Activated naive CD4-positive, alpha-beta T cell treated with Interleukin-2 at 50 U/mL for 16 hours (primary cell): ENCODE results near the gene CAPN3.
"Not testable (repeated sequence)": the region's sequence is repeated elsewhere in the genome, so short reads cannot be mapped to it uniquely, and the experiment has no call there.

ENCODE experiments used
- DNase-seq: peaks from one replicate; pipeline ENCODE4 v3.0.0-alpha.2; 2020

Gene CAPN3

DNA sequence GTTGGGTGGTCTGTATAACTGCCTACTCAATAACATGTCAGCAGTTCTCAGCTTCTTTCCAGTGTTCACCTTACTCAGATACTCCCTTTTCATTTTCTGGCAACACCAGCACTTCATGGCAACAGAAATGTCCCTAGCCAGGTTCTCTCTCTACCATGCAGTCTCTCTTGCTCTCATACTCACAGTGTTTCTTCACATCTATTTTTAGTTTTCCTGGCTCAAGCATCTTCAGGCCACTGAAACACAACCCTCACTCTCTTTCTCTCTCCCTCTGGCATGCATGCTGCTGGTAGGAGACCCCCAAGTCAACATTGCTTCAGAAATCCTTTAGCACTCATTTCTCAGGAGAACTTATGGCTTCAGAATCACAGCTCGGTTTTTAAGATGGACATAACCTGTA, at the start of gene CAPN3:
Gene CAPN3, plus strand, starts transcription at position 253 of the 400 bp plus-strand sequence. CDS start 305 bp downstream, outside the sequence.
- no peak for DNase-seq

DNA sequence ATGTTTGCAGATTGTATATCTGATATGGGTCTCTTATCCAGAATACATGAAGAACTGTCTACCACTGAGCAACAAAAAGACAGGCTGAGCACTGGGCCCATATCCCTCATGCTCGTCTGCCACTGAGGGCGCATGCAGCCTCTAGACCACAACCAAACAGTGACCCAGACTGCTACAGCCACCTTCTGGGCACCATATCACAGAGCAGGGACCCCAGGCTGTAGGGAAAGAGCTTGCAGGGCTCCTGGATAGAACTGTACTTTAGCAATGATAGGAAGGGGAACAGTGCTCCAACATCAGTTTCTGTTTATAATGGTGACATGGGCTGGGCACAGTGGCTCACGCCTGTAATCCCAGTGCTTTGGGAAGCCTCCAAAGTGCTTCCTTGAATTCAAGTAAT, 45.8 kb upstream of the CAPN3 start:
- DNase-seq: no peak

DNA sequence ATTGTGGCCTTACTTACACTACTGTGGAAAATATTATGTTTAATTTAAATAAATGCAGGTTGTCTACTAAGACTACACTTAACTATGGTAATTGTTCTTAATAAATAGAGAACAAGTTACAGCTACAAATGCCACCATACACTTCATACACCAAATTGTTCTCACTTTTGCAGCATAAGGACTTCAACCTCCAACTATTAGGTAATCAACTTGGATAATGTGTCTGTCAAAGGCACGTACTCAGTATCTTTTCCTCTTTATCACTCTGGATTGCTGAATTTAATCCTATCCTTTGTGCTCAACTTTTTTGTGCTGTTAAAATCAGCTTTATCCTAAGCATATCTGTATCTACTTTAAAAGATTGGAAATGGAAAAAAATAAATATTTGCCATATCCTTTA, 44.5 kb upstream of the CAPN3 start:
- no peak for DNase-seq

DNA sequence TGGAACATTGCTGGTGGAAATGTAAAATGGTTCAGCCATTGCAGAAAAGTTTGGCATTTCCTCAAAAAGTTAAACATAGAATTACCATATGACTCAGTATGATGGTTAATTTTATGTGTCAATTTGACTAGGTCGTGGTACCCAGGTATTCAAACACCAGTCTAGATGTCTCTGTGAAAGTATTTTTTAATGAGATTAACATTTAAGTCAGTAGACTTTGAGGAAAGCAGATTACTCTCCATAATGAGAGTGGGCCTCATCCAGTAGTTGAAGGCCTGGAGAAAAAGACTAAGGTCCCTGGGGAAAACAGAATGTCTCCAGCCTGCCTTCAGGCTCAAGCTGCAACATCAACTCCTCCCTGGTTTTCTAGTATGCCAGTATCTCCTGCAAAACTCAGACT, 43.8 kb upstream of the CAPN3 start:
- no peak for DNase-seq

DNA sequence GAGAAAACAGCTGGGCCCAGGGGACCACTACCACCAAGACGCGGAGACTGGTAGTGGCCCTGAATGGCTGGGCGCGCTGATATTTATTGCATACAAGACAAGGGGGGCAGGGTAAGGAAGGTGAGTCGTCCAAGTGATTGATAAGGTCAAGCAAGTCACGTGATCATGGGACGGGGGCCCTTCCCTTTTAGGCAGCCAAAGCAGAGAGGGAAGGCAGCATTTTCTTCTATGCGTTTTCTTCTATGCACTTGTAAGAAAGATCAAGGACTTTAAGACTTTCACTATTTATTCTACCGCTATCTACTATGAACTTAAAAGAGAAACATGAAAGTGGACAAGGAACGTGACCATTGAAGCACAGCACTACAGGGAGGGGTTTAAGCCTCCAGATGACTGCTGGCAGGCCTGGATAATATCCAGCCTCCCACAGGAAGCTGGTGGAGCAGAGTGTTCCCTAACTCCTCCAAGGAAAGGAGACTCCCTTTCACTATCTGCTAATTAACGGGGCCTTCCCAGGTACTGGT, 43.0 kb upstream of the CAPN3 start:
- not testable (repeated sequence) for DNase-seq

DNA sequence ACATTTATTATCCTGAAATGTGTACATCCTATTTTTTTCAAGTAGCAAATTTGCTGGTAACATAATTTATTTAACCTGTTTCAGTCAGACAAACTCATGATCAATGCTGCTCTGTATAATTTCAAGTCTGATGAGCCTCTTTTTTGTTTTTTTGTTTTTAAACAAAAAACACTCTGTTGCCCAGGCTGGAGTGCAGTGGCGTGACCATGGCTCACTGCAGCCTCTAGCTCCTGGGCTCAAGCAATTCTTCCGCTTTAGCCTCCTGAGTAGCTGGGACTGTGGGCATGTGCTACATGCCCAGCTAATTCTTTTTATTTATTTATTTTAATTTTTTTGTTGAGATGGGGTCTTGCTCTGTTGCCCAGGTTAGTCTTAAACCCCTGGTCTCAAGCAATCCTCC, 40.1 kb upstream of the CAPN3 start:
- DNase-seq: no peak

DNA sequence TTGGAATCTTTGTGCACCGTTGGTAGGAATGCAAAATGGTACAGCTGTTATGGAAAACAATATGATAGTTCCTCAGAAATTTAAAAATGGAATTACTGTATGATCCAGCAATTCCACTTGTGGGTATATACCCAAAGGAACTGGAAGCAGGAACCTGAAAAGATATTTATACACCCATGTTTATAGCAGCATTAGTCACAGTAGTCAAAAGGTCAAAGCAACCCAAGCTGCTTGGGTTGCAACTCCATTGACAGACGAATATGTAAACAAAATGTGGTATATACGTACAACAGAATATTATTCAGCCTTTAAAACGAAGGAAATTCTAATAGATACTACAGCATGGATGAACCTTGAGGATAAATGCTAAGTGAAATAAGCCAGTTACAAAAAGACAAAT, 35.0 kb upstream of the CAPN3 start:
- no peak for DNase-seq

DNA sequence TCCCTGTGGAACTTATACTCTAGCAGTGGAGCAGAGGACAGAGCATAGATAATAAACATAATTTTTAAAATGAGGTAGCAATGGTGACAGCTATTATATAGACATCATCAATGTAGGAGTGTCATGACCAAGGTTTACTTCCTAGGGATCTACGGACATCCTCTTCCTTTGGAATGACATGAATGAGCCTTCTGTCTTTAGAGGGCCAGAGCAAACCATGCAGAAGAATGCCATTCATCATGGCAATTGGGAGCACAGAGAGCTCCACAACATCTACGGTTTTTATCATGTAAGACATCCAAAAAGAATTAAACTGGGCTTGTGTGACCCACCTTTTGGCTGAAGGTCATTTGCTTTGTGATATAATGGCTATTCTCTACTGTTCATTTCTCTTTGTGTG, 30.1 kb upstream of the CAPN3 start:
- DNase-seq: no peak

DNA sequence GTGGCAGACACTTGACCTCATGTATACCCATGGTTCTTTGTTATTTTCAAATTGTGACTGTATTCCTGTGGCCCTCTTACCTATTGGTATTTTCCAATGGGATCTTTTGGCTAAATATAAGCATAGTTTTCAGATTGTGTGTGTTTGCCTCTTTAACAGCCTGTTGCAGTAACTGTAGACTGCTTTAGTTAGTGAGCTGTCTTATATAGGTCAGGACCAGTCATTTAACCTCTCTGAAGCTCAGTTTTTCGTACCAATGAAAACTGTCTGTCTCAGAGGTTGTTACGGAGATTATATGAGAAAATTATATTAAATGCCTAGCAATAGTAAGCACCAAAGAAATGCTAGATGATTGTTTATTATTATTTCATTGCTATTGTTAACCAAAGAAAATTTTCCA, 29.3 kb upstream of the CAPN3 start:
- no peak for DNase-seq

DNA sequence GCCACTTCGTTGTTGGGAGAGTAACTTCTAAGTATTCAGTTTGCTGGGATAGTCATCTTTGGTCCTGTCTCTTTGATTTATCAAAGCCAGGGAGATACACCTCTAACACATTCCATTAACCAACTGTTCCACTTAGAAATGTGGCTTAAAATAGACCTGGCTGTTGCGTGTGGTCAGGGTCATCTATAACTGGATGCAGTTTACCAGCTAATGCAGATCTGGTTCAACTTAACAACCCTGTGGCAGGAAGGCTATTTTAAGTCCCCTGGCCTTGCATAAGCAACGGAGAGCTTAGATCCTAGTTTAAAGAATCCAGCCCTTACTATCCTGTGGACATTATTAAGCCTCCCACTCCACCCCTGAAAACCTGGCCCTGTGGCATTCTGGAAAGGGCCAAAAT, 28.1 kb upstream of the CAPN3 start:
- DNase-seq: no peak

DNA sequence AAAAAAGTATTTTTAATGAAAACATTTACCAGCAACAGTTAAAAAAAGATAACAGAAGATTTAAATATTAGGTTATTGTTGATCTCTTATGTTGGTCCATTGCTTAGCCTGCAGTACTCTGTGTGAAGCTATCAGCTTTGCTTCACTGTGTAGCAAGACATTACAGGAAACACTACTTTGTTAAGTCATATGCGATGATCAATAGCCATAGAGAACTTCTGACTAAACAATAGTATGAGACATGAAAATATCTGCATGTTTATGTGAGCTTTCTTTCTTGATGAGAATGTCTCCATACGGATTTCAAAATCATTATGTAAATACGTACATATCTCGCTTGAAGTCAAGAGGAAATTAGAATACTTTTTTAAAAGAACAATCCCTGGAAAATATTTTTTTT, 27.0 kb upstream of the CAPN3 start:
- DNase-seq: no peak

DNA sequence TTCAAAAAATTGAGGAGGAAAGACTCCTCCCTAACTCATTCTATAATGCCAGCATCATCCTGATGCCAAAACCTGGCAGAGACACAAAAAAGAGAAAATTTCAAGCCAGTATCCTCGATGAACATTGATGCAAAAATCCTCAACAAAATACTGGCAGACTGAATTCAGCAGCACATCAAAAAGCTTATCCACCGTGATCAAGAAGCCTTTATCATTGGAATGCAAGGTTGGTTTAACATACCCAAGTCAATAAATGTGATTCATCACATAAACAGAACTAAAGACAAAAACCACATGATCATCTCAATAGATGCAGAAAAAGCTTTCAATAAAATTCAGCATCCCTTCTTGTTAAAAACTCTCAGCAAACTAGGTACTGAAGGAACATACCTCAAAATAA, 24.2 kb upstream of the CAPN3 start:
- DNase-seq: no peak

DNA sequence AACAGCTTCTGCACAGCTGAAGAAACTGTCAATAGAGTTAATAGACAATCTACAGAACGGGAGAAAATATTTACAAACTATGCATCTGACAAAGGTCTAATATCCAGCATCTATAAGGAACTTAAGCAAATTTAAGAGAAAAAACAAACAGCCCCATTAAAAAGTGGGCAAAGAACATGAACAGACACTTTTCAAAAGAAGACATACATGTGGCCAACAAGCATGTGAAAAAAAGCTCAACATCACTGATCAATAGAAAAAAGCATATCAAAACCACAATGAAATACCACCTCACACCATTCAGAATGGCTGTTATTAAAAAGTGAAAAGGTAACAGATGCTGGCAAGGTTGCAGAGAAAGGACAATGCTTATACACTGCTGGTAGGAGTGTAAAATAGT, 22.7 kb upstream of the CAPN3 start:
- DNase-seq: not testable (repeated sequence)

DNA sequence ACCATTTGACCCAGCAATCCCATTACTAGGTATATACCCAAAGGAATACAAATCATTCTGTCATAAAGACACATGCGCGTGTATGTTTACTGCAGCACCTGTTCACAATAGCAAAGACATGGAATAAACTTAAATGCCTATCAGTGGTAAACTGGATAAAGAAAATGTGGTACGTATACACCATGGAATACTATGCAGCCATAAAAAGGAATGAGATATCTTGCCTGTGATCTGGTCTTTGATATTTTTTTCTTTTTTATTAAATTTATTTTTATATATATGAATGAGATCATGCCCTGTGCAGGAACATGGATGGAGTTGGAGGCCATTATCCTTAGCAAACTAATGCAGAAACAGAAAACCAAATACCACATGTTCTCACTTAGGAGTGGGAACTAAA, 22.2 kb upstream of the CAPN3 start:
- DNase-seq: not testable (repeated sequence)

DNA sequence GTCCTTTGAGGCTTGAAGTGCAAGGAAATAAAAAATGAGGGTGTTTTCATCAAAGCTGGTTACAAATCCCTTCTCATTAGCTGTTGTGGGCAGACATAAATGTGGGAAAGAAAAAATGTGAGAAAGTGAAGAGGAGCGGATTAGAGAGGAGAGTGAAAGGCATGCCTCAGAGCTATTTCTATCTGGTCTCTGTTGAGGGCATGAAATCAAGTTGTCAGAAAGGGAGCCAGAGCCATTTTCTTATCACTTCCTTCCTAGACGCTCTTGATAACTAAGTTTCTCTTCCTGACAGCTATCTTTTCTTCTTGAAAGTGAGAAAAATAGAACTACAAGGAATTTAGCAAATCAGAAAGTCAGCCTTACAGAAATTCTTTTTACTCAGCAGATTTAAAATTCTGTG, 20.8 kb upstream of the CAPN3 start:
- DNase-seq: no peak

DNA sequence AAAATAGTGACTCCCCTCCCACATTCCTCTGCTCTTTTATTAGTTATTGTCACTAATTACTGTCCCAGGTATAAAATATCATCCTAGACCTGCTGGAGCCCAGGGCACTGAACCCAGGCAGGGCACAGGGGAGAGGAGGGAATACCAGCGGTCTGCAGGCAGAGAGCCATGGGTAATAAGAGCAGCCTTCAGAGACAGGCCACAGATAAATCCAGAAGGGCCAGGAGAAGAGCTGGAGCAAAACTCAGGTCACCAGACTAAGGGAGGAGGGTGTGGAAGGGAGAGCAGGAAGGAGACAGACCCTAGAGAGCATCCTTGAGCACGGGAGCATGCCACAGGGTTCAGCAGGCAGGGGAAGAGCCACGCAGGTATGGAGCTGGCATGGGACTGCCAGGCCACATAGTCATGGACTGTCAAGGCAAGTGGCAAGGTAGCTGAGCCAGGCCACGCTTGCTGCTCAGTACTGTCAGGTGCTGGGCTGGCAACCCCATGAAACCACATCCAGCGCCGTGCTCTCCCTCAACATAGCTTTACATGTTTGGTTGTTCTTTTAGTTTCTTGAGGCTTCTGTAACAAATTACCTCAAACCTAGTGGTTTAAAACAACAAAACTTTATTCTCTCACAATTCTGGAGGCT, 15.6 kb upstream of the CAPN3 start:
- DNase-seq: no peak

DNA sequence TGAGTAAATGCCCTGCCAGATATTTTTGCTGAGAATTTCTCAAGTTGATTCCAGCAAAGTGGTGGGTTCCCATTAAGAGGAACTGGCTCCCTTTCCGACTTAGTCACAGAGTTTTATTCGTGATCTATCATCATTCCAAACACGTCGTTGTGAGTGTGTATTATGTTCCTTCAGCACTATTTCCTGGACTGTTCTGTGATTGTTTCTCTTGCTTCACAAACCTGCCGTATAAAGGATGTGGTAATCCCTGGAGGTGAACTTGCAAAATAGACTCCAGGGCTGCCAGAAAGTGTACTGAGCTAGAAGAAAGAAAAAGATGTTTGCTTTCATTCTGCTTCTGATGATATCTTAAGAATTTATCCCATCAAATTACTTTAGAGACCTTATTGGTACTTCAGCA, 14.5 kb upstream of the CAPN3 start:
- no peak for DNase-seq

DNA sequence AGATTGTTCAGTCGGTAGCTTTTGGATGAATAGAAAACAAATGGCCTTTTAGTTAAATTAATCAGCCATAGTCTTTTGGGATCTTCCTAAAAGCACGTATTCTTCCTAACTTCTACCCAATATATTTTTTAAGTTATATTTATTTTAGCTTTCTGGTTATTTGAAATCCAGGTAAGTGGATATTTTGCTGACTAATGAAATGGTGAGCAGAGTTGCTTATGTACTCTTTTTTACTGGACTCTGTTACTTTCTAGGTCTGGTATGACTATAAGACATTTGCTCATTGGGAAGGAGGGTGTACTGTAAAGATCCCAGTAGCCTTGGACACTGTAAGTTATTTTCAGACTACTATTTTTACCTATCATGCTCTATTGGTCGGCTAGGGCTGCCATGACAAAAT, 13.8 kb upstream of the CAPN3 start:
- DNase-seq: no peak

DNA sequence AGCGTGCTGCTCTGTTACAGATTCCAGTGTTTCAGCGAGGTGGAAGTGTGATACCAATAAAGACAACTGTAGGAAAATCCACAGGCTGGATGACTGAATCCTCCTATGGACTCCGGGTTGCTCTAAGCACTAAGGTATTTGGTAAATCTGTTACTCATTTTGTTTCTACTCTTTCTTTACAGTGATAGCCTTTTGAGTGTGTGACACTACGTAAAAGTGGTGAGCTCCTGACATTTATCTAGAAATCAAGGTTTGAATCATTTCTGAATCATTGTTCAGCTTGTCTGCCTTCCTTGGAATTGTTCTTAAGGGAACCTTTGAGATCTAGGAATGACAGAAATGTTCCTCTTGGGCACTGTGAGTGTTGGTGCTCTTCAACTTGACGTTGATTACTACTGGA, 11.2 kb upstream of the CAPN3 start:
- no peak for DNase-seq

DNA sequence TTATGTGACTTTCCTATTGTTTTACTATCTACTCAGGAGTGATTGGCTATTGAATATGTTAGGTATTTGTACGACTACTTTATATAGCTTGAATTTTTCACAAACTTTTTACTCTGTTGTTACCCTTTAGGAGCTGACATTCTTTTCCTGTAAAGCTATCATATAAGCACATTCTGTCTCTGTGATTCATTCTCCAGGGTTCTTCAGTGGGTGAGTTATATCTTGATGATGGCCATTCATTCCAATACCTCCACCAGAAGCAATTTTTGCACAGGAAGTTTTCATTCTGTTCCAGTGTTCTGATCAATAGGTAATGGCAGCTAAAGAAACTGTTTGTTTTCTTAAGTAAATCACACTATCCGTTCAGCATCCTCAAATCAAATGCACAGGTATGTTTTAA, 10.1 kb upstream of the CAPN3 start:
- no peak for DNase-seq

DNA sequence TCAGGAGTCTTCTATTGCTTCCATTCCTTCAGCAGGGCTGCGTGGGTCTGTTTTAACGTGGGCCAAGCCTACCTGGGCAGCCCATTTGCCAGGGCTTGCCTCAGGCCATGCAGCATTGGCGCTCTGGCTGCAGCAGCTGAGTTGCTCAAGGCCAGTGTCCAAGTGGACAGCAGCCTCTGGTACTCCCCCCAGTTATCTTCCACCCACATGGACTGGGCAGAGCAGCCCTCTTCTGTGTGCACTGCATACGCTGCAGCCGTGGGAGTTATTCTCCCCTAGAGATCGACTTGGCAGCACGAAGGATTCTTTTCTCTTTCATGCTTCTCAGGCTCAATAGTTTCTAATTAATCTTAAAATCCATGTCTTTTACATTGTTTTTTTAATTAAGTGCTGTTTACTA, 6.9 kb upstream of the CAPN3 start:
- DNase-seq: no peak

DNA sequence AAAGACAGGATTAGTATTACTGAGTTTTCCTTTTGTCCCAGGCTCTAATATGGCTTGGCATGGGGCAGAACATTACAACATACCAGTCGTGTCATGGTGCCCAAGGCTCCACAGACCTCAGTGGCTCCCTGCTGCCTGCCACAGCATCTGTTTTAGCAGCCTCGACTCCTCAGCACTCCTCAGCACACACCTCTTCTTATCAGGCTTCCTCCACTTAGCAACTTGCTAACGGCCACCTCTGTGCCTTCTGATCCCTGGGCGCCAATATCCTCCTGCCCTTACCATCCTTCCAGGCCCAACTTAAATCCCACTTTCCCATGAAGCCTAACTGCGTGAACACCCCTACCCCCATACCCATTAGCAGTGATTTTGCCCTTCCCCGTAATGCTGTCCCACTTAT, 6.2 kb upstream of the CAPN3 start:
- no peak for DNase-seq

DNA sequence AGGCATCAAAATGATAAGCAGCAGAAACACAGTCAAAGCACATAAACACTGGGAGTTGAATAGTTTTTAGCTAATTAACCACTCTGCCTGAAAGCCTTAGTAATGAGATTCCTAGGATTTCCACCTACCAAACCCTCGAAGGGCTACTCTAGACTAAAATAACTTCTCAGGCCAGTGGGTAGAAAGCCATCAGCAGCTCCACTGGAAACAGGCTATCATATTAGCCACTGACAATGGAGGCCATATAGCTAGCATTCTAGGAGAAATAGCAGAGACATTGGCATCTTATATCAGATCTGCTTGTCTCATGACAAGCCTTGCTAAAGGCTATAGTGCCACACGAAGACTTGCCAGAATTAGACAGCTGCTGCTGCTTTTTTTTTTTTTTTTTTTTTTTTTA, 4.5 kb upstream of the CAPN3 start:
- DNase-seq: no peak

DNA sequence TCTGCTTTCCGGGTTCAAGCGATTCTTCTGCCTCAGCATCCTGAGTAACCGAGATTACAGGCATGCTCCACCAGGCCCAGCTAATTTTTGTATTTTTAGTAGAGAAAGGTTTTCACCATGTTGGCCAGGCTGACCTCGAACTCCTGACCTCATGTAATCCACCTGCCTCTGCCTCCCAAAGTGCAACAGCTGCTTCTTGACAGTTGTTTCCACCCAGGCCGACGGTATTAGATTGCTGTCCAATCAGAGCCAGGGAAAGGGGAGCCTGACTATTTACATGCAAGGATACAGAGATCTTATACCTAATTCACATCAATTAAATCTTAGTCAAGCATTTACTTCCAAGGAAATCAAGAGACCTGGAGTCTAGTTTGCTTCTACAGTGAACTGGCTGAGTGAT, 4.0 kb upstream of the CAPN3 start:
- no peak for DNase-seq

DNA sequence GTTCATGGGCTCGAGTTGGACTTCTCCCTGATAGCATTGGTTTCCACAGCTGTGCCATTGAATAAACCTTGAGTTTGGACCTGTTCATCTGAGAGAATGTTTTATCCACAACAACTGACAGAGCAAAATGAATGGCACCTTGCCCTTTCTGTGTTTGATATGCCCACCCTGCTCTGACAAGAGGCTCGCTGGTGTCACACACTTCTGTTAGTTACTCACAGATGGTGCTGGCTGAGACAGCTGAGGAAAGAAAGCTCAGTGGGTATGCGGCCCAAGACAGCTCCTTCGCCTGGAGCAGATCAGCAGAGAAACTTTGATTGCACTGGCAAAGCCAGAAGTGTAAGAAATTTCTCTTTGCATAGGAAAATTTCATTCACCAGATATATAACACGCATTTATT, 2.5 kb upstream of the CAPN3 start:
- DNase-seq: no peak

DNA sequence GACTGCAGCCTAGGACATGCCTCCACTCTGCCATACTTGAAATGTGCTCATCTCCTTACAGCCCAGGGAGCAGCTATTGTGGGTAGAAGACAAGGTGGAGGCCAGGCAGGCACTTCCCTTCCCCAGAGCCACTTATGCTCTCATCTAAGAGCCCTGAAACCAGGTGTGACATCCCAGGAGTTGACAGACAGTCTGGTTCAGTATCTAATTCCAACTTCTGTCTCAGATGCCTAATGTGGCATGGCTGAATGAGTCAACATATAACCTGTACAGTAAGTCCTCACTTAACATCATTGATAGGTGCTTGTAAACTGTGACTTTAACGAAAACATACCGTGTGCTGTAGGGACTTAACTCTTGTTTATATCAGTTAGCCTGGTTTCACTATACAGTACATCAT, 1.2 kb upstream of the CAPN3 start:
- DNase-seq: no peak
